Keratinocyte (primary cell): ENCODE measurements around the gene CDH13. TPM values are rescaled to one million over a fixed set of nuclear protein-coding genes. Genes with fewer than 3 reads are reported as not detected.

Experiments
- DNase-seq: peaks from one replicate; pipeline ENCODE4 v3.0.0-alpha.2; 2011; ENCODE audit warnings: low read depth, missing footprints, low spot score
- FAIRE-seq: peaks from 2 replicates; lab custom pipeline; 2011; peaks lifted over from hg19 to GRCh38; lab: Jason Lieb, UNC
- H2AFZ ChIP-seq: 2 replicates; pipeline ENCODE4 v1.6.0; 2012; ENCODE audit warnings: low read length, control low read depth, inconsistent platforms; ENCODE audit not compliant: control insufficient read depth
- H3K27ac ChIP-seq: 2 replicates; pipeline ENCODE4 v1.5.1; 2011; ENCODE audit warnings: low read length; ENCODE audit not compliant: control insufficient read depth, insufficient read depth
- H3K27me3 ChIP-seq: 3 replicates; pipeline ENCODE4 v1.6.0; 2011; ENCODE audit warnings: low read length; ENCODE audit not compliant: control insufficient read depth, insufficient read depth; ENCODE audit errors: extremely low read depth
- H3K36me3 ChIP-seq, 2 experiments: 2 replicates in 1 of 2; 3 replicates in 1 of 2; pipeline ENCODE4 v1.5.1; 2011; ENCODE audit warnings: low read length in 2 of 2, mild to moderate bottlenecking in 1 of 2; ENCODE audit not compliant: control insufficient read depth in 2 of 2, insufficient read depth in 2 of 2; ENCODE audit errors: extremely low read depth in 1 of 2
- H3K4me1 ChIP-seq: 3 replicates; pipeline ENCODE4 v1.5.1; 2011; ENCODE audit warnings: low read length; ENCODE audit not compliant: control insufficient read depth, insufficient read depth; ENCODE audit errors: extremely low read depth
- H3K4me2 ChIP-seq: 3 replicates; pipeline ENCODE4 v1.6.0; 2011; ENCODE audit warnings: low read depth, low read length; ENCODE audit not compliant: control insufficient read depth, insufficient read depth; ENCODE audit errors: extremely low read depth
- H3K4me3 ChIP-seq, 3 experiments: fragments of 200-600 bp in 1 of 3; sonication (generic) in 1 of 3; 2 replicates in 2 of 3; 3 replicates in 1 of 3; pipeline ENCODE4 v1.5.1; 2011 to 2016; ENCODE audit warnings: low read length in 3 of 3, mild to moderate bottlenecking in 3 of 3, control low read depth in 2 of 3, inconsistent platforms in 1 of 3, low read depth in 1 of 3, mixed read lengths in 1 of 3, mixed run types in 1 of 3, moderate library complexity in 1 of 3; ENCODE audit not compliant: control insufficient read depth in 2 of 3, insufficient read depth in 2 of 3; ENCODE audit errors: extremely low read depth in 1 of 3
- H3K79me2 ChIP-seq: 2 replicates; pipeline ENCODE4 v1.6.0; 2012; ENCODE audit warnings: low read length; ENCODE audit not compliant: control insufficient read depth, insufficient read depth
- H3K9ac ChIP-seq: 3 replicates; pipeline ENCODE4 v1.6.0; 2011; ENCODE audit warnings: low read length; ENCODE audit not compliant: control insufficient read depth, insufficient read depth; ENCODE audit errors: extremely low read depth
- H3K9me1 ChIP-seq: 3 replicates; pipeline ENCODE4 v1.6.0; 2011; ENCODE audit warnings: low read length; ENCODE audit not compliant: control insufficient read depth, insufficient read depth; ENCODE audit errors: extremely low read depth
- H3K9me3 ChIP-seq: 2 replicates; pipeline ENCODE4 v1.5.1; 2012; ENCODE audit warnings: low read depth, low read length; ENCODE audit not compliant: control insufficient read depth
- H4K20me1 ChIP-seq: 3 replicates; pipeline ENCODE4 v1.6.0; 2011; ENCODE audit warnings: low read length; ENCODE audit not compliant: control insufficient read depth, insufficient read depth; ENCODE audit errors: extremely low read depth
- EZH2 ChIP-seq: IDR thresholded peaks from one replicate; pipeline ENCODE4 v1.6.1; 2012; ENCODE audit warnings: inconsistent platforms, mild to moderate bottlenecking, low read length, moderate library complexity
- dilution Hi-C: fragments of 300-500 bp; cut with MboI; formaldehyde crosslinking; loops from one replicate; pipeline ENCODE4 v1.7.0; 2020; ENCODE audit warnings: low sequenced_read_pairs; ENCODE audit not compliant: extremely low pct_ligation_motif_present
- polyA plus RNA-seq, 5 experiments: library from polyadenylated mRNA; depleted of rRNA in 3 of 5; stranded (reverse) in 3 of 5; stranded (forward) in 1 of 5; unstranded in 1 of 5; fragments of >200 nt; gene quantifications; 1 replicate in 1 of 5; 2 replicates in 3 of 5; 3 replicates in 1 of 5; pipeline versions ENCODE4 v1.2.1 to v1.2.3, GENCODE V29; 2011 to 2012; ENCODE audit warnings: missing spikeins in 2 of 5, low read depth in 1 of 5, low replicate concordance in 1 of 5
- TF ChIP-seq, protein P1 (sequence below), 3 experiments: IDR thresholded peaks in 1 of 3; conservative IDR thresholded peaks in 1 of 3; optimal IDR thresholded peaks in 1 of 3; 2 replicates in 2 of 3; 3 replicates in 1 of 3; pipeline versions ENCODE3 to v1.5.1; 2011; ENCODE audit warnings: low read length in 3 of 3, mild to moderate bottlenecking in 3 of 3, moderate library complexity in 2 of 3, control low read depth in 1 of 3, inconsistent platforms in 1 of 3; ENCODE audit not compliant: insufficient read depth in 2 of 3; ENCODE audit errors: extremely low read depth in 1 of 3

CDH13 gene
- polyA plus RNA-seq, 1 donor (not counting 4 experiments of a cell fraction or from before 2014, with no cell fraction given), result 111 TPM

DNA sequence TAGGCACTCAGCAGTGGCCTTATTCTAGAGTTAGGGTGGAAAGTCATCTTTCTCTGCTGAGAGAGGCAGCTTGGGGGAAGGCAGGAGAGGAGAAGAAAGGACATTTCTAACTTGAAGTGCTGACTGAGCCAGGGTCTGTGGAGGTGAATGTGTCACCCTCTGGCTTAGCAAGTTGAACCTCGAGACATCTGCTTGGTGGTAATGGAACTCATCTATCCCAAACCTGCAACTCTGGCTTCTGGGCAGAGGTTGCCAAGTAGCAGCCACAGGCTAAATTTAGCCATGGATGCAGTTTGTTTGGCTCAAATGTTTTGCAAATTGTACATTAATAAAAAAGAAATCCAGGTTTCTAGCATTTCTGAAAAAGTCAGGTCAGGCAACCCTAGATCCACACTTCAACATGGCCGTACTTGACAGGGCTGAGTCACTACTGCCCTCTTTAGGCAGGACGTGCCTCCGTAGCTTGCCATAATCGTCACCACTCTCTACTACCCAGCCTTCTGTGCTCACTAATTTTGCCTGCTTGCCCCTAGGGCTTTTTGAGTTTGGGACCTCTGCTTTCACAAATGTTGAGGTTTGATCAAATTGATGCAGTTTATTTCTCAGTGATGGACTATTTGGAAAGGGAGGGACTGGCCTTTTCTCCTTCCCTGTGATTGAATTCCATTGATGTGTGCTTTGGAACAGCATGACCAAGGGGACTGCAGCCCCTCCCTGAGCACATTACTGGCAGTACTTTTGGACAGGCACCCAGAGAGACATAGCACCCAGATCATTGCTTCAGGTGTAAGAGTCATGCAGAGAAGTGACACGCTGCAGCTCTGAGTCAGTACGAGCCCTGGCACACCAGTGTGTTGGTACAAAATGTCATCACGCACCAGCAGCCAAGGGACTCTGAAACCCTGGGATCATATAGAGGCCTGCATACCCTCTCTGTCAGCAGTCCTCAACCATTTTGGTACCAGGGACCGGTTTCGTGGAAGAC is 5.2 kb downstream of the CDH13 start:
- Histone ChIP-seq H2AFZ (no peak overlapping the region), H3K4me1 (peaks cover 89% of the 10 kb centered on the region), H4K20me1 (no peaks in the 10 kb centered on the region), H3K9me1 (no peaks in the 10 kb centered on the region), H3K4me2 (peak overlapping the region; percentile 100), H3K36me3 (peaks cover 0 to 11% of the 10 kb centered on the region in 2 experiments), H3K9me3 (no peaks in the 10 kb centered on the region), H3K79me2 (peaks cover 61% of the 10 kb centered on the region), H3K9ac (peak overlapping the region; percentile 89), H3K27ac (peak overlapping the region; percentile 98), H3K27me3 (no peaks in the 10 kb centered on the region), H3K4me3 (no peak overlapping the region)
- dilution Hi-C loops, result no loop called here
- no peak for TF ChIP-seq EZH2
- TF ChIP-seq, protein P1, sequence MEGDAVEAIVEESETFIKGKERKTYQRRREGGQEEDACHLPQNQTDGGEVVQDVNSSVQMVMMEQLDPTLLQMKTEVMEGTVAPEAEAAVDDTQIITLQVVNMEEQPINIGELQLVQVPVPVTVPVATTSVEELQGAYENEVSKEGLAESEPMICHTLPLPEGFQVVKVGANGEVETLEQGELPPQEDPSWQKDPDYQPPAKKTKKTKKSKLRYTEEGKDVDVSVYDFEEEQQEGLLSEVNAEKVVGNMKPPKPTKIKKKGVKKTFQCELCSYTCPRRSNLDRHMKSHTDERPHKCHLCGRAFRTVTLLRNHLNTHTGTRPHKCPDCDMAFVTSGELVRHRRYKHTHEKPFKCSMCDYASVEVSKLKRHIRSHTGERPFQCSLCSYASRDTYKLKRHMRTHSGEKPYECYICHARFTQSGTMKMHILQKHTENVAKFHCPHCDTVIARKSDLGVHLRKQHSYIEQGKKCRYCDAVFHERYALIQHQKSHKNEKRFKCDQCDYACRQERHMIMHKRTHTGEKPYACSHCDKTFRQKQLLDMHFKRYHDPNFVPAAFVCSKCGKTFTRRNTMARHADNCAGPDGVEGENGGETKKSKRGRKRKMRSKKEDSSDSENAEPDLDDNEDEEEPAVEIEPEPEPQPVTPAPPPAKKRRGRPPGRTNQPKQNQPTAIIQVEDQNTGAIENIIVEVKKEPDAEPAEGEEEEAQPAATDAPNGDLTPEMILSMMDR (optimal IDR thresholded peaks at IDR 0.05 in 1 of 3, IDR thresholded peaks at IDR 0.05 in 1 of 3, conservative IDR thresholded peaks at IDR 0.05 in 1 of 3; ENCODE audit: extremely low read depth in 1 of 3, insufficient read depth in 2 of 3, low read length in 3 of 3), result peak; percentile 45 to 93 (median 59)
- no peak for DNase-seq
- FAIRE-seq, result peak; percentile 65

DNA sequence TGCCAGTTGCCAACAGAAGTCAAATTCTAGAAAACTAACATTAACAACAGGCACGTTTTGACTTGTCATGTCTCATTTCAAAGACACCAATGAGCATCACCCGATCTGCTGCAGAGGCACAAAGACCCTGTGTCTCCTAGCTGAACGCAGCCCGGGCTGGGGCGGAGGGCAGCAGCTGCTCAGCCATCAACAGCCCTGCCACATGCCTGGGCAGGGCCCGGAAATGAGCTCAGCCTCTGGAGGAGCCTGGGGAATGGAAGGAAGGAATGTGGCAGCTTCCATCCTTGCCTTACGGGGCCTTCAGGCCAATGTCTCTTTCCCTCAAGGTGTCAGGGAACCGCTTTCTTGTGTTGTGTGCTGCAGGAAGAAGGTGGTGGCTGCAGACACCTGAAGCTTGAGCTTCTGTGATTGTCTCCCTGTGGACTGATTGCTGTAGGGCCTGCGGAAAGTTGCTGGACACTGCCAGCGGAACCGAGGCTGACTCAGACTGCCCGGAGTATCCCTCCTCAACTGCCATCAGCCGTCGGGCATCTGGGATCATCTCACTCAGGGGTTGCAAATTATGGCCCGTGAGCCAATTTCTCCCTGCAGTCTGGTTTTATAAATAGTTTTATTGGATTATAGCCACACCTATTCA is 7.3 kb downstream of the CDH13 start:
- Histone ChIP-seq H3K9me3 (no peaks in the 10 kb centered on the region), H3K4me2 (peak overlapping the region; percentile 77), H4K20me1 (no peaks in the 10 kb centered on the region), H3K9me1 (no peaks in the 10 kb centered on the region), H2AFZ (peak overlapping the region; percentile 81), H3K36me3 (peaks cover 0 to 19% of the 10 kb centered on the region in 2 experiments), H3K9ac (peak overlapping the region; percentile 75), H3K27me3 (no peaks in the 10 kb centered on the region), H3K79me2 (peaks cover 63% of the 10 kb centered on the region), H3K4me1 (peaks cover 99% of the 10 kb centered on the region), H3K27ac (peak overlapping the region; percentile 98), H3K4me3 (peak overlapping the region in 2 of 3 experiments; percentile 36 to 46)
- no peak for TF ChIP-seq EZH2
- TF ChIP-seq, protein P1 (optimal IDR thresholded peaks at IDR 0.05 in 1 of 3, IDR thresholded peaks at IDR 0.05 in 1 of 3, conservative IDR thresholded peaks at IDR 0.05 in 1 of 3; ENCODE audit: extremely low read depth in 1 of 3, insufficient read depth in 2 of 3, low read length in 3 of 3), result no peak
- peak; percentile 87 for DNase-seq
- dilution Hi-C loops, result no loop called here
- FAIRE-seq, result peak; percentile 93
